GM19351 (cell line): ENCODE data around the gene RNF5.
"Not testable (repeated sequence)": the region's sequence is repeated elsewhere in the genome, so short reads cannot be mapped to it uniquely, and the experiment has no call there.

Experiments
- ATAC-seq: cut with Tn5 transposase; IDR thresholded peaks from one replicate; pipeline ENCODE4 v1.9.1; 2021; ENCODE audit warnings: mild to moderate bottlenecking, moderate library complexity; ENCODE audit not compliant: unreplicated experiment

Gene RNF5

GRCh38 chr6:32203426-32204267 lies 25.4 kb downstream of the RNF5 start:
- no peak for ATAC-seq

- ATAC-seq = no peak
Measured at GRCh38 chr6:32204268-32204715, 26.1 kb downstream of the RNF5 start.

GRCh38 chr6:32208996-32209395 lies 30.8 kb downstream of the RNF5 start:
- ATAC-seq = no peak

GRCh38 chr6:32210191-32210601 lies 32.0 kb downstream of the RNF5 start:
- no peak for ATAC-seq

GRCh38 chr6:32211432-32211831 lies 33.2 kb downstream of the RNF5 start:
- ATAC-seq = not testable (repeated sequence)

- no peak for ATAC-seq
Measured at GRCh38 chr6:32212076-32212760, 34.0 kb downstream of the RNF5 start.

- no peak for ATAC-seq
Measured at GRCh38 chr6:32213649-32214048, 35.4 kb downstream of the RNF5 start.

- no peak for ATAC-seq
Measured at GRCh38 chr6:32214126-32214525, 35.9 kb downstream of the RNF5 start.

GRCh38 chr6:32215617-32216016 lies 37.4 kb downstream of the RNF5 start:
- no peak for ATAC-seq

GRCh38 chr6:32216285-32216684 lies 38.1 kb downstream of the RNF5 start:
- no peak for ATAC-seq

GRCh38 chr6:32216998-32217397 lies 38.8 kb downstream of the RNF5 start:
- ATAC-seq = no peak

- ATAC-seq = no peak
Measured at GRCh38 chr6:32218167-32218566, 40.0 kb downstream of the RNF5 start.

GRCh38 chr6:32220021-32220420 lies 41.8 kb downstream of the RNF5 start:
- ATAC-seq = no peak

GRCh38 chr6:32222333-32223230 lies 44.4 kb downstream of the RNF5 start:
- ATAC-seq = no peak

GRCh38 chr6:32223258-32224235 lies 45.3 kb downstream of the RNF5 start, which contains the start of gene NOTCH4:
NOTCH4 (minus strand) TSS chr6:32224067; CDS start chr6:32223928, 139 bp downstream.
- ATAC-seq = no peak

- ATAC-seq = no peak
Measured at GRCh38 chr6:32224696-32225095, 46.5 kb downstream of the RNF5 start.

- no peak for ATAC-seq
Measured at GRCh38 chr6:32226434-32226833, 48.2 kb downstream of the RNF5 start.
